Brain microvascular endothelial cell (primary cell): ENCODE results near the gene ROBO1.
"Not testable (repeated sequence)": the region's sequence is repeated elsewhere in the genome, so short reads cannot be mapped to it uniquely, and the experiment has no call there.

ENCODE experiments used
- DNase-seq: peaks from one replicate; pipeline ENCODE4 v3.0.0-alpha.2; 2020
- H3K27ac ChIP-seq: fragments of 250-450 bp; sonication (Bioruptor Pico); 2 replicates; pipeline ENCODE4 v1.5.1; 2020; ENCODE audit warnings: mild to moderate bottlenecking, moderate library complexity
- H3K27me3 ChIP-seq: fragments of 250-450 bp; sonication (Bioruptor Pico); replicated peaks from 2 replicates; pipeline ENCODE4 v1.5.1; 2020; ENCODE audit warnings: mild to moderate bottlenecking
- H3K36me3 ChIP-seq: fragments of 250-450 bp; sonication (Bioruptor Pico); replicated peaks from 2 replicates; pipeline ENCODE4 v1.5.1; 2020; ENCODE audit warnings: mild to moderate bottlenecking
- H3K4me3 ChIP-seq: 2 replicates; pipeline ENCODE4 v1.5.1; 2011; ENCODE audit warnings: low read depth, mild to moderate bottlenecking, control low read depth, low read length, moderate library complexity
- CTCF ChIP-seq: IDR thresholded peaks from 2 replicates; pipeline ENCODE4 v1.5.1; 2011; ENCODE audit warnings: low read depth, mild to moderate bottlenecking, moderate library complexity, low read length, control low read depth, inconsistent platforms; ENCODE audit errors: missing control alignments
- in situ Hi-C: cut with HindIII; loops from 2 replicates; pipeline ENCODE4 v1.10.0; 2017; ENCODE audit warnings: low sequenced_read_pairs, low pct_ligation_motif_present

Gene ROBO1

GRCh38 chr3:79808515-79808914 lies 40.7 kb upstream of the ROBO1 start:
- Histone ChIP-seq H3K27ac (no peak overlapping the region), H3K4me3 (no peak overlapping the region), H3K36me3 (no peaks in the 10 kb centered on the region), H3K27me3 (no peaks in the 10 kb centered on the region)
- no peak for DNase-seq
- no peak for TF ChIP-seq CTCF
- in situ Hi-C loops = no loop called here

- peak; percentile 19 for TF ChIP-seq CTCF
- H3K27me3 ChIP-seq, H3K4me3 ChIP-seq, H3K36me3 ChIP-seq, in situ Hi-C loops, DNase-seq, H3K27ac ChIP-seq: not testable (repeated sequence)
These were observed 22.4 kb upstream of the ROBO1 start for GRCh38 chr3:79790177-79790576.

DNA sequence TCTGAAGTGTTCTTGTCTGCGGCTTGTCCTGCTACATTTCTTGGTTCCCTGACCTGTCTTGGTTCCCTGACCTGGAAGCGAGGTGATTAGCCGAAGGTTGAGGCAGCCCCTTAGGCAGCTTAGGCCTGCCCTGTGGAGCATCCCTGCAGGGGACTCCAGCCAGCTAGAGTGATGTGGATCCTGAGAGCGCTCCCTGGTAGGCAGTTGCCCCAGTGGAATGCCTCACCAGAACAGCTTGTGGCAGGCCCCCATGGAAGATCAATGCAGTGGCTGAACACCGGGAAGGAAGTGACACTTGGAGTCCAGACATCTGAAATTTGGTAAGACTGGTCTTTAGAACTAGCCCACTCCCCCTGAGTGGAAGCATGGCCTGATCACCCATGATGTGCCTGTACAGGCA lies 5.5 kb upstream of the ROBO1 start:
- Histone ChIP-seq H3K36me3 (no peaks in the 10 kb centered on the region), H3K27me3 (no peaks in the 10 kb centered on the region), H3K4me3 (no peak overlapping the region), H3K27ac (no peak overlapping the region)
- in situ Hi-C loops = no loop called here
- no peak for TF ChIP-seq CTCF
- no peak for DNase-seq

- DNase-seq = no peak
- H3K36me3 ChIP-seq = no peaks in the 10 kb centered on the region
- H3K27ac ChIP-seq = no peak overlapping the region
- TF ChIP-seq CTCF = no peak
- H3K27me3 ChIP-seq = no peaks in the 10 kb centered on the region
- no peak overlapping the region for H3K4me3 ChIP-seq
- in situ Hi-C loops = no loop called here
These were observed 1.4 kb upstream of the ROBO1 start for GRCh38 chr3:79769229-79769628.

DNA sequence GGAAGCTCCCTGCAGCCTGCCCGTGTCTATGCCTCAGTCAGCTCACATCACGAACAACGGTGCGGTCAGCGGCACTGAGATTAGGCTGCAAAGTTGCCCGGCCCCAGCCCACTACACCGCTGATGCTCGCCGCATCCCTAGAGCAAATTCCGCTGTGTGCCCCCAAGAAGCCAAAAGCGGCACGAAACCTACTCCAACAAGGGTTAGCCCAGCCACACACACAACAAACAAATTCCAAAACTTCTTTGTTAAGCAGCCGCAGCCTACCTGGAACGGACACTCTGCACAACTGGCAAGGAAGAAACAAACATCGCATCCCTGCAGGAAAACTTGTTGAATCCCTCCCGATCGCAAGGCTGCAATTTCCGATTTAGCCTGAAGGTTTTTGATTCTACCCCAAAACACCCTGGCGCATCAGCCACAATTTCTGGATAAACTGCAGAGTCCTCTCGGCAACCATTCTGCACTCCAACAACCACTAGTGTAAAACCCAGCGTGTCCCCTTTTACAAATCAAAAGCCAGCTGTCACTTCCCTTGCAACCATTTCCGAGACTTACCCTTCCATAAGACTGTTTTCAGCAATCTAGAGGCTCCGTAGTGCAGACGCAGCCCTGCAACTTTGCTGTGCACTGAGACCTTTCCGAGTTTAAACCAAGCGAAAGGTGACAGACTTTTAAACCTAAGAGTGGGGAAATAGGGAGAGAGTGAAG lies 449 bp downstream of the ROBO1 start:
- peak overlapping the region; percentile 68 for H3K4me3 ChIP-seq
- no peaks in the 10 kb centered on the region for H3K27me3 ChIP-seq
- H3K27ac ChIP-seq = peak overlapping the region; percentile 33
- in situ Hi-C loops = no loop called here
- peak; percentile 57 for DNase-seq
- TF ChIP-seq CTCF = peak; percentile 67
- no peaks in the 10 kb centered on the region for H3K36me3 ChIP-seq
